ENCODE measurements around the gene NTRK2.

- TF ChIP-seq, protein P1, sequence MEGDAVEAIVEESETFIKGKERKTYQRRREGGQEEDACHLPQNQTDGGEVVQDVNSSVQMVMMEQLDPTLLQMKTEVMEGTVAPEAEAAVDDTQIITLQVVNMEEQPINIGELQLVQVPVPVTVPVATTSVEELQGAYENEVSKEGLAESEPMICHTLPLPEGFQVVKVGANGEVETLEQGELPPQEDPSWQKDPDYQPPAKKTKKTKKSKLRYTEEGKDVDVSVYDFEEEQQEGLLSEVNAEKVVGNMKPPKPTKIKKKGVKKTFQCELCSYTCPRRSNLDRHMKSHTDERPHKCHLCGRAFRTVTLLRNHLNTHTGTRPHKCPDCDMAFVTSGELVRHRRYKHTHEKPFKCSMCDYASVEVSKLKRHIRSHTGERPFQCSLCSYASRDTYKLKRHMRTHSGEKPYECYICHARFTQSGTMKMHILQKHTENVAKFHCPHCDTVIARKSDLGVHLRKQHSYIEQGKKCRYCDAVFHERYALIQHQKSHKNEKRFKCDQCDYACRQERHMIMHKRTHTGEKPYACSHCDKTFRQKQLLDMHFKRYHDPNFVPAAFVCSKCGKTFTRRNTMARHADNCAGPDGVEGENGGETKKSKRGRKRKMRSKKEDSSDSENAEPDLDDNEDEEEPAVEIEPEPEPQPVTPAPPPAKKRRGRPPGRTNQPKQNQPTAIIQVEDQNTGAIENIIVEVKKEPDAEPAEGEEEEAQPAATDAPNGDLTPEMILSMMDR (optimal IDR thresholded peaks at IDR 0.05 in 1 of 3, IDR thresholded peaks at IDR 0.05 in 1 of 3, conservative IDR thresholded peaks at IDR 0.05 in 1 of 3; ENCODE audit: extremely low read depth in 1 of 3, insufficient read depth in 2 of 3, low read length in 3 of 3): no peak
- TF ChIP-seq EZH2 (IDR thresholded peaks at IDR 0.05; ENCODE audit: low read length): no peak
Measured at GRCh38 chr9:84642553-84643141, 26.9 kb upstream of the NTRK2 start.
